ENCODE data around the gene RNASE12.

Gene RNASE12

GRCh38 chr14:20608383-20609110 is 17.4 kb upstream of the RNASE12 start:
- in situ Hi-C loops (cut with HindIII; ENCODE audit: low sequenced_read_pairs), result no loop called here
- H3K4me3 ChIP-seq (ENCODE audit: low read depth, low read length), result no peak overlapping the region
- DNase-seq (ENCODE audit: low read depth), result no peak
- TF ChIP-seq CTCF (IDR thresholded peaks at IDR 0.05; ENCODE audit: low read depth, low read length, missing control alignments), result no peak

GRCh38 chr14:20607617-20608016 is 16.4 kb upstream of the RNASE12 start:
- TF ChIP-seq CTCF (IDR thresholded peaks at IDR 0.05; ENCODE audit: low read depth, low read length, missing control alignments), result no peak
- H3K4me3 ChIP-seq (ENCODE audit: low read depth, low read length), result no peak overlapping the region
- DNase-seq (ENCODE audit: low read depth), result no peak
- in situ Hi-C loops (cut with HindIII; ENCODE audit: low sequenced_read_pairs), result no loop called here

DNA sequence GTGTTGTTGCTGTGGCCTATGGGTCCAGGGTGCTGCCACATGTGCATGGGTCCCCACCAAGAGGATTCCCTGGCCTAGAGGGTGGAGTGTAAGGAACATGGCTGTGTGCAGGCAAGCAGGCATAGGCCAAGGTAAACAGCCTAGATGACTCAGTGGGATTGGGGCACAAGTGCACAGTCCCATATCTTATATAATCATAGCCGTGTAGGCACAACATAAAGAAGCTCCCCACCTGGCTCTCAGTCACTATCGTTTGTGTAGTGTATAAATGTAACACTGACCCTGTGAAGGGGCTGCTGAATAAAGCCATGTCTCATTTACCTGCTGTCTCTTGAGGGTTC is 15.7 kb upstream of the RNASE12 start:
- DNase-seq (ENCODE audit: low read depth), result no peak
- no peak for TF ChIP-seq CTCF (IDR thresholded peaks at IDR 0.05; ENCODE audit: low read depth, low read length, missing control alignments)

DNA sequence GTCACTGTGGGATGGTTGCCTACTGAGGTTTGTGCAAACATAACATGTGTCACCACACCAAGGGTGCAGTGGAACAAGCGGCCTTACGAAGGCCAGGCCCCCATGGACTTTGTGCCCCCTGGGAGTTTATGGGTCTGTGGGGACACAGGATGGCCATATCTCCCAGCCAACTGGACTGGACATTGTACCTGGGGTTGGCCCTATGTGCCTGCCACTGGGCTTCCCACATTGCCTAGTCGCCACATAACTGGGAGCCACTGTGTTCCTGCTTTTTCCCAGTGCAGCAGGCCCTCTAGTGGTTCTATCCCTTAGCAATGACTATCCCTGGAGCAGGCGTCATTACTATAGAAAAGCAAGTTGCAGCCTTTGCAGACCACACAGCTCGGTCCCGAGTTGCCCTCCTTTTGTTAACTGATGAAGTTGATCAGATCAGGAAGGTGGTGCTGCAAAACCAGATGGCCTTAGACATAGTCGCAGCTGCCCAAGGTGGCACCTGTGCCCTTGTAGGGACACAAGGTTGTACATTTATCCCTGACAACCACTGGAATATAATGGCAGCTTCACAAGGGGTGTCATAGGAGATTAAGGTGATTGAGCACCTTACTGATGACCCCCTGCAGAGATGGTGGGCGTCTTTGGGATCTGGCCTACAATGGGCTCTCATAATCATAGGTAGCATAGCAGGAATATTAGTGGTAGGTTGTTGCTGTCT is 15.2 kb upstream of the RNASE12 start:
- in situ Hi-C loops (cut with HindIII; ENCODE audit: low sequenced_read_pairs), result no loop called here
- peak; percentile 53 for TF ChIP-seq CTCF (IDR thresholded peaks at IDR 0.05; ENCODE audit: low read depth, low read length, missing control alignments)
- no peak overlapping the region for H3K4me3 ChIP-seq (ENCODE audit: low read depth, low read length)
- DNase-seq (ENCODE audit: low read depth), result no peak

More for the DNA sequence above, 15.7 kb upstream of the RNASE12 start:
- H3K4me3 ChIP-seq (ENCODE audit: low read depth, low read length), result no peak overlapping the region
- in situ Hi-C loops (cut with HindIII; ENCODE audit: low sequenced_read_pairs), result no loop called here

GRCh38 chr14:20603813-20604690 is 12.9 kb upstream of the RNASE12 start:
- in situ Hi-C loops (cut with HindIII; ENCODE audit: low sequenced_read_pairs), result no loop called here
- TF ChIP-seq CTCF (IDR thresholded peaks at IDR 0.05; ENCODE audit: low read depth, low read length, missing control alignments), result no peak
- H3K4me3 ChIP-seq (ENCODE audit: low read depth, low read length), result no peak overlapping the region
- DNase-seq (ENCODE audit: low read depth), result no peak

- DNase-seq (ENCODE audit: low read depth), result no peak
- TF ChIP-seq CTCF (IDR thresholded peaks at IDR 0.05; ENCODE audit: low read depth, low read length, missing control alignments), result no peak
- H3K4me3 ChIP-seq (ENCODE audit: low read depth, low read length), result no peak overlapping the region
- in situ Hi-C loops (cut with HindIII; ENCODE audit: low sequenced_read_pairs), result no loop called here
Observed at GRCh38 chr14:20602583-20602982, 11.4 kb upstream of the RNASE12 start.
